Middle frontal gyrus (tissue), 1 donor: ENCODE data around the gene SLC7A6OS.

Experiments used
- DNase-seq: peaks from one replicate; pipeline ENCODE4 v3.0.0-alpha.2; 2015; ENCODE audit warnings: low spot score; ENCODE audit errors: extremely low spot score

The SLC7A6OS gene

GRCh38 chr16:68310774-68311511, at the start of gene SLC7A6OS, which contains the start of gene PRMT7:
SLC7A6OS (minus strand) TSS chr16:68310946; CDS start chr16:68310926, 20 bp downstream.
PRMT7 (plus strand) TSS chr16:68311019; CDS start chr16:68315980, 4,961 bp downstream.
- DNase-seq, result peak; percentile 92

GRCh38 chr16:68359398-68360191, 48.8 kb upstream of the SLC7A6OS start:
- DNase-seq, result no peak

- no peak for DNase-seq
Observed at GRCh38 chr16:68358951-68359350, 48.2 kb upstream of the SLC7A6OS start.

DNA sequence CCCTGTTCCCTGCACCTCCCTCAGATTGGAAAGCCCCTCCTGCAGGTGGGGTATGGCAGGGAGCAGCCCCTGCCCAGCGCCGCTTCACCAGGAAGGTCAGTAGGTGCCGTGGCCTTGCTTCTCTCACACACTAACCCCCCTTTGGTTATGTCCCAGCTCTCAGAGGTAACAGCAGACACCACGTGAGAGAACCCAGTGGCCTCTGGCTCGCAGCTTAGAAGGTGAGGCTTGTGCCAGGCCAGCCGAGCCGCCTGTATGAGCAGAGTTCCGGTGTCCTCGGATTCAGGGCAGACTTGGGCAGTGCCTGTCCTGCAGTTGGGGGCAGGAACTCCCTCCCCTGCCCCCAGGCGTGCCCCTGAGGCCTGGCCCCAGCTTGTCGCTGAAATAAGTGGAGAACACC, 47.2 kb upstream of the SLC7A6OS start:
- DNase-seq, result no peak

GRCh38 chr16:68357521-68357922, 46.8 kb upstream of the SLC7A6OS start:
- DNase-seq, result no peak

DNA sequence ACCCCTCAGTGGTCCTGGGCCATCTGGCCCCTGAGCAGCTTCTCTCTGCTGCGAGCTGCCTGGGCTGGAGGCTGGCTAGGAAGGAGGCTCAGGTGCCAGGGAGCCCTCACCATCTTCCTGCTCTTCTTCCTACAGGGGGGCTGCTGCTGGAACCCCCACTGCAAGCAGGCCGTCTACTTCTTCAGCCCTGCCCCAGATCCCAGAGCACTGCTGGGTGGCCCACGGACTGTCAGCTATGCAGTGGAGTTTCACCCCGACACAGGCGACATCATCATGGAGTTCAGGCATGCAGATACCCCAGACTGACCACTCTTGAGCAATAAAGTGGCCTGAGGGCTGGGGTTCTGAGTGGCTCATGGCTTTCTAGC, 46.2 kb upstream of the SLC7A6OS start:
- no peak for DNase-seq

DNA sequence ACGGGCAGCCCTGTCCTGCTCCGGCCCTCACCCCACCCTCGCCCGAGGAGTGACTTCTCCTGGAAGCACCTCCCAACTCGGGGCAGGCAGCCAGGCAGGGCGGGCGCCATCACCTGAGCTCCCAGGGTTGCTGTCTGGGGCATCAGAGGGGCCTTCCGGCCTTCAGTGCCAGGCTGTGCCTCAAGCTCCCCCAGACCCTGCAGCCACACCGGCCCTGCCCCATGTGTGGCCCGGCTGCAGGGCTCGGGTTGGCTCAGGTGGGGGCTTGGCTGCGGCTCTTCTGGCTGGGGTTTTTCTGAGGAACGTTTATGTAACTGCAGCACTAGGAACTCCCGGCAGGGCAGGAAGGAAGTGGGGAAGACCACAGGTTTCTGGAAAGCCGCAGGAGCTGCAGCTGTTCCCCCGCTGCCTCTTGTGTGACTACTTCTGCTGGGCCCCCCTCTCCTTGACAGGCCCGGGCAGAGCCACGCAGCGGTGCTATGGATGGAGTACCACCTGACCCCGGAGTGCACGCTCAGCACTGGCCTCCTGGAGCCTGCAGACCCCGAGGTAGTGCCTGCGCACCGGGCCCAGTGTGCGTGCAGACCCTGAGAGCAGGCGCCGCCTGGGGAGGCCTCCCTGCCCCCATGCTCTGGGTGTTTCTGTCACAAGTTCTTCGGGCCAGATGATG, 45.6 kb upstream of the SLC7A6OS start:
- no peak for DNase-seq

- DNase-seq, result no peak
Observed at GRCh38 chr16:68355447-68356248, 44.9 kb upstream of the SLC7A6OS start.

GRCh38 chr16:68354816-68355215, 44.1 kb upstream of the SLC7A6OS start:
- no peak for DNase-seq

DNA sequence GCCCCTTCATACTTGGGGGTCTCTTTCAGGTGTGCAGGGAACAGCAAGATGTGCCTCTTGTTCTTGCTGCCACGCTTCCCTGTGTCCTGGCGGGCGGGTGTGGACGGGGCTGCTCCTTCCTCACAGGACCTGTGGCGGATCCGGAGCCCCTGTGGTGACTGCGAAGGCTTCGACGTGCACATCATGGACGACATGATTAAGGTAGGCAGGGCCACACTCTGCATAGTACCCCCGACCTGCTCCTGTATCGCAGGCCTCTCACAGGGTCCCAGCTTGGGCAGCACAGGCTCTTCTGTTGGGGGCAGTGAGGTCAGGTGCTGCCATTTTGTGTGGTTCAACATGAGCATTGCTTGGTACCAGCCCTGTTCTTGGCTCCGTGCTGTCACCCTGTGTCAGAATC, 42.6 kb upstream of the SLC7A6OS start:
- no peak for DNase-seq

- no peak for DNase-seq
Observed at GRCh38 chr16:68351991-68352431, 41.3 kb upstream of the SLC7A6OS start.

DNA sequence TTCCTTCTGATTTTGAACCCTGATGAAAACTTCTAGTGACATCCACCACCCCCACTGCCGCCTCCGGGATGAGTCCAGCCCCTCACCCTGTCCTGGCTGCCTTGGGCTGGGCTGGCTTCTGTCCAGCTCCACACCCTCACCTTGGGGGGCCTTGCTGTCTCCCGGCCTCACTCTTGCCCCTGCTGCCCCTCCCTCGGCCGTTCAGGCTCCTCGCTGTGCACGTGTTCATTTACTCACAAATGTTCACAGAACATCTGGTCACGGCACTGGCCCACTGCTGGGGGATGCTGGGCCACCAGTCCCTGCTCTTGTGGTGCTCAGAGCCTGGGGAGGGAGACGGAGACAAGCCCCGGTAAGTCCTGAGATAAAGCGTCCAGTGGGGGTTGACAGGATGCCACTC, 40.7 kb upstream of the SLC7A6OS start:
- DNase-seq, result no peak

- no peak for DNase-seq
Observed at GRCh38 chr16:68350813-68351350, 40.1 kb upstream of the SLC7A6OS start.

DNA sequence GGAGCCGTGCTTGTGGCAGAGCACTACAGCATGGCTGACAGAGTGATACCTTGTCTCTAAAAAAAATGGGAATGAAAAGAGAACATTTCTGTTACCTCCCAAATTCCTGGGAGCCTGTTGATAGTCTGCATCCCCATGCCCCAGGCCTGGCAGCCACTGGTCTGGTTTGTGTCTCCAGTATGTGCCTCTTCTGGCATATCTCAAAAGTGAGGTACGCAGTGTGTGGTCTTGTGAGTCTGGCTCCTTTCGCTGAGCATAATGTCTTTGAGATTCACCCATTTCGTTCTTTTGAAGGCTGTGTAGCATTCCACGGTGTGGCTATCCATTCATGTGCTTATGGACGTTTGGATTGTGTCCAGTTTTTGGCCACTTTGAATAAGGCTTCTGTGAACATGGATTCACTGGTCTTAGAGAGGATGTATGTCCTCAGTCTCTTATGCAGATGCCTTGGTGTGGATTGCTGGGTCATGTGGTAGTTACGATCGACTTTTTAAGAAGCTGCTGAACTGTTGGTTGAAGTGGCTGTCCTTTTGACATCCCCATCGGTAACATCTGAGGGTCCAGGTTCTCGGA, 39.2 kb upstream of the SLC7A6OS start:
- DNase-seq, result no peak

- no peak for DNase-seq
Observed at GRCh38 chr16:68348639-68349445, 38.1 kb upstream of the SLC7A6OS start.

DNA sequence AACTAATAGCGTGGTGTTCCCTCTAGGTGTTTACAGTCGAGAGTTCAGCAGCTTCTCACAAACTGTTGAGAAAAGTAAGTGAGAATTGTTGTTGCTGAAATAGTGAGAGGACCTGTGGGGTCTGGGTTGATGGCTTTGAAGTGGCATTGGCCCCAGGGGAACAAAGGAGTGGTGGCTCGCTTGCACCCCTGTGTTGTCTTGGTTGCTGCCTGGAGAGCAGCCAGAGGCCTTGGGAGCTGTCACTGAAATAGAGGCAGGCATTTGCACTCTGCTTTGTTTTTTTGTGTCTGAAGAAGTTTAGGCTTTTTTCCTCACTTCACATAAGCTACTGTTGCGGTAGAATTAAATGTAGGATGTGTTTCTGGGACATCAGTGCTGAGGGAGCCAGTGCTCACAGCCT, 36.9 kb upstream of the SLC7A6OS start:
- no peak for DNase-seq

GRCh38 chr16:68346892-68347480, 36.2 kb upstream of the SLC7A6OS start:
- DNase-seq, result no peak

GRCh38 chr16:68345958-68346635, 35.4 kb upstream of the SLC7A6OS start:
- no peak for DNase-seq

GRCh38 chr16:68345351-68345810, 34.6 kb upstream of the SLC7A6OS start:
- no peak for DNase-seq
